ENCODE measurements around the gene ARHGEF28. TPM values are rescaled to one million over a fixed set of nuclear protein-coding genes. Genes with fewer than 3 reads are reported as not detected.

ARHGEF28 gene
- total and polyA plus RNA-seq, 10 of the 15 experiments (the other 5 are each of a cell fraction or from before 2014, with no cell fraction given): 0.10 to 0.72 (median 0.22) TPM; not detected in 2

GRCh38 chr5:73663860-73664240 lies 37.9 kb downstream of the ARHGEF28 start (continued):
- 0 out of 4 replicates have a peak, but pooled peaks of 1 of the 2 experiments have one; percentile 33 for TF ChIP-seq CEBPB (IDR thresholded peaks at IDR 0.05; ENCODE audit: borderline replicate concordance in 1 of 2, low read depth in 2 of 2, low read length in 2 of 2)
- TF ChIP-seq NFIC (IDR thresholded peaks at IDR 0.05; ENCODE audit: low read depth, low read length): peak; percentile 59
- peak; percentile 81 to 84 for TF ChIP-seq IKZF2 (IDR thresholded peaks at IDR 0.05)
- TF ChIP-seq CUX1 (IDR thresholded peaks at IDR 0.05; ENCODE audit: insufficient replicate concordance, low read depth, low read length): peak; percentile 80
- peak; percentile 74 for TF ChIP-seq MTA2 (IDR thresholded peaks at IDR 0.05; ENCODE audit: low read depth)
- no peak for TF ChIP-seq TCF3 (IDR thresholded peaks at IDR 0.05; ENCODE audit: borderline replicate concordance, insufficient read depth, low read depth, low read length)
- TF ChIP-seq KDM1A (IDR thresholded peaks at IDR 0.05; ENCODE audit: borderline replicate concordance): no peak
- TF ChIP-seq JUND (IDR thresholded peaks at IDR 0.05; ENCODE audit: low read depth, low read length): no peak
- TF ChIP-seq ETV6 (conservative IDR thresholded peaks at IDR 0.05 in 1 of 2, IDR thresholded peaks at IDR 0.05 in 1 of 2; ENCODE audit: borderline replicate concordance in 1 of 2, low read depth in 1 of 2): no peak
- TF ChIP-seq ZBTB33 (IDR thresholded peaks at IDR 0.05): no peak
- TF ChIP-seq ZNF687 (IDR thresholded peaks at IDR 0.05): peak; percentile 91
- TF ChIP-seq BCL11A (IDR thresholded peaks at IDR 0.05; ENCODE audit: low read depth, low read length): peak; percentile 43; the same call in 1 of the 2 replicates
- peak; percentile 78 for TF ChIP-seq SMAD1 (IDR thresholded peaks at IDR 0.05; ENCODE audit: low read depth, partially characterized antibody)
- no peak for TF ChIP-seq SMARCA5 (IDR thresholded peaks at IDR 0.05)
- TF ChIP-seq IRF4 (IDR thresholded peaks at IDR 0.05; ENCODE audit: low read depth, low read length): peak; percentile 82
- peak; percentile 69 for TF ChIP-seq SKIL (IDR thresholded peaks at IDR 0.05; ENCODE audit: low read depth, poor library complexity, severe bottlenecking)
- peak; percentile 69 for TF ChIP-seq IKZF1 (conservative IDR thresholded peaks at IDR 0.05)

Data from GM12878 (cell line).